ENCODE results near the gene SH3RF3.

GRCh38 chr2:109211315-109211714 is 82.3 kb downstream of the SH3RF3 start:
- TF ChIP-seq, protein P1, sequence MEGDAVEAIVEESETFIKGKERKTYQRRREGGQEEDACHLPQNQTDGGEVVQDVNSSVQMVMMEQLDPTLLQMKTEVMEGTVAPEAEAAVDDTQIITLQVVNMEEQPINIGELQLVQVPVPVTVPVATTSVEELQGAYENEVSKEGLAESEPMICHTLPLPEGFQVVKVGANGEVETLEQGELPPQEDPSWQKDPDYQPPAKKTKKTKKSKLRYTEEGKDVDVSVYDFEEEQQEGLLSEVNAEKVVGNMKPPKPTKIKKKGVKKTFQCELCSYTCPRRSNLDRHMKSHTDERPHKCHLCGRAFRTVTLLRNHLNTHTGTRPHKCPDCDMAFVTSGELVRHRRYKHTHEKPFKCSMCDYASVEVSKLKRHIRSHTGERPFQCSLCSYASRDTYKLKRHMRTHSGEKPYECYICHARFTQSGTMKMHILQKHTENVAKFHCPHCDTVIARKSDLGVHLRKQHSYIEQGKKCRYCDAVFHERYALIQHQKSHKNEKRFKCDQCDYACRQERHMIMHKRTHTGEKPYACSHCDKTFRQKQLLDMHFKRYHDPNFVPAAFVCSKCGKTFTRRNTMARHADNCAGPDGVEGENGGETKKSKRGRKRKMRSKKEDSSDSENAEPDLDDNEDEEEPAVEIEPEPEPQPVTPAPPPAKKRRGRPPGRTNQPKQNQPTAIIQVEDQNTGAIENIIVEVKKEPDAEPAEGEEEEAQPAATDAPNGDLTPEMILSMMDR (IDR thresholded peaks at IDR 0.05), result no peak
- no peak for TF ChIP-seq POLR2A (IDR thresholded peaks at IDR 0.05)
- no peak for TF ChIP-seq POLR2AphosphoS5 (IDR thresholded peaks at IDR 0.05)
